Stimulated activated effector memory CD8-positive, alpha-beta T cell treated with anti-CD3 and anti-CD28 coated beads, Interleukin-12 subunit alpha, Interleukin-12 subunit beta, amount 100 ng/mL, for 72 hours (primary cell): Measurements from ENCODE around the gene CNTFR.
A peak's percentile ranks its signal among the peaks of the same experiment; 100 is the strongest.
"Not testable (repeated sequence)": the region's sequence is repeated elsewhere in the genome, so short reads cannot be mapped to it uniquely, and the experiment has no call there.

Source experiments
- ATAC-seq: fragments of 150-1000 bp; cut with Tn5 transposase; 2 replicates; pipeline ENCODE4 v1.10.0; 2021
- DNase-seq, 2 donors: peaks; one replicate each; pipeline ENCODE4 v3.0.0; 2021 to 2022; ENCODE audit warnings: low spot score in 2 of 2
- H3K27ac Mint-ChIP-seq: one replicate; pipeline ENCODE4 v1.8.0; 2022; ENCODE audit warnings: mild to moderate bottlenecking, mixed read lengths
- H3K36me3 Mint-ChIP-seq: one replicate; pipeline ENCODE4 v1.8.0; 2022; ENCODE audit warnings: mild to moderate bottlenecking, mixed read lengths
- H3K4me1 Mint-ChIP-seq: one replicate; pipeline ENCODE4 v1.8.0; 2022; ENCODE audit warnings: mixed read lengths
- H3K4me3 Mint-ChIP-seq: one replicate; pipeline ENCODE4 v1.8.0; 2022; ENCODE audit warnings: mild to moderate bottlenecking, mixed read lengths
- H3K9me3 Mint-ChIP-seq: one replicate; pipeline ENCODE4 v1.8.0; 2022; ENCODE audit warnings: mixed read lengths

The CNTFR gene, protein sequence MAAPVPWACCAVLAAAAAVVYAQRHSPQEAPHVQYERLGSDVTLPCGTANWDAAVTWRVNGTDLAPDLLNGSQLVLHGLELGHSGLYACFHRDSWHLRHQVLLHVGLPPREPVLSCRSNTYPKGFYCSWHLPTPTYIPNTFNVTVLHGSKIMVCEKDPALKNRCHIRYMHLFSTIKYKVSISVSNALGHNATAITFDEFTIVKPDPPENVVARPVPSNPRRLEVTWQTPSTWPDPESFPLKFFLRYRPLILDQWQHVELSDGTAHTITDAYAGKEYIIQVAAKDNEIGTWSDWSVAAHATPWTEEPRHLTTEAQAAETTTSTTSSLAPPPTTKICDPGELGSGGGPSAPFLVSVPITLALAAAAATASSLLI

DNA sequence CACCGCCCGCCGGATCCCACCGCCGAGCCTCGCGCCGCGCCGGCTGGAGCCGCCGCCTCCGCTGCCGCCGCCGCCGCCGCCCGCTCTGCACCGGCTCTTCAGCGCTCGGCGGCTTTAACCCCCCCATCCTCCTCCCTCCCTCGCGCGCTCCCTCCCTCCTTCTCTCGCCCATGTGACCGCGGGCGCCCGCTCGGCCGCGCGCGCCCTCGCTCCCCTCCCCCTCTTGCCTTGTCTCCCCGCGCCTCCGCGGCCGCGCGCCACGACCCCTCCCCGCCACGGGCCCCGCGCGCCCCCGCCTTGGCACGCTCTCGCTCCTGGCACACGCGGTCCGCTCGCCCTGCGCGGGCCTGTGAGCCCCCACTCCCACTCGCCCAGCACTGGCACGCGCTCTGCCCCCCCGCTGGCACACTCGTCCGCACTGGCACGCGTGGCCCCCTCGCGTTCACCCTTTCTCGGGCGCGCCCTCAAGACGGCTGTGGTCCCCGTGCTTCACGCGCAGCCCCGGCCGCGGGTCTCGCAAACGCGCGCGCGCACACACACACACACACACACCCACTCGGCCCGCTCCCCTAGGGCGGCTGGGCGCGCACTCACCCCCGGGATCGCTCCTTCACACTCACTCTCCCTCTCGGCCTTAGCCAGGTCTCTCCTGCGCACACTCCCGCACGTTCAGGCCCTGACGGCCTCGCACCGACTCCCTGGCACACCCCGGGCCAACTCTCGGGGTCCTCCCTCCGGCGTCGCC is at the start of gene CNTFR:
Gene CNTFR, minus strand, starts transcription at position 89 of the 745 bp plus-strand sequence. CDS start 20,743 bp downstream, outside the sequence.
- no peak for DNase-seq
- Mint-ChIP-seq H3K36me3 (no peaks in the 10 kb centered on the region), H3K27ac (no peak within 1 kb of the TSS), H3K4me3 (peak within 1 kb of the TSS; percentile 73), H3K9me3 (no peaks in the 10 kb centered on the region), H3K4me1 (peaks cover 33% of the 10 kb centered on the region)
- ATAC-seq, result peak; percentile 9

DNA sequence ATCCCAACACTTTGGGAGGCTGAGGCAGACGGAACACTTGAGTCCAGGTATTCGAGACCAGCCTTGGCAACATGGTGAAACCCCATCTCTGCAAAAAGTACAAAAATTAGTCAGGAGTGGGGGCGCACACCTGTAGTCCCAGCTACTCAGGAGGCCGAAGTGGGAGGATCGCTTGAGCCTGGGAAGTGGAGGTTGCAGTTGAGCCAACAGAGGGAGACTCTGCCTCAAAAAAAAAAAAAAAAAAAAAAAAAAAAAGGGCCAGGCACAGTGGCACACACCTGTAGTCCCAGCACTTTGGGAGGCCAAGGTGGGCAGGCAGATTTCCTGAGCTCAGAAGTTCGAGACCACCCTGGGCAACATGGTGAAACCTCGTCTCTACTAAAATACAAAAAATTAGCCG is 49.8 kb upstream of the CNTFR start:
- H3K27ac Mint-ChIP-seq, ATAC-seq, H3K9me3 Mint-ChIP-seq, H3K4me3 Mint-ChIP-seq, DNase-seq: not testable (repeated sequence)
- Mint-ChIP-seq H3K4me1 (peaks cover 40% of the 10 kb centered on the region), H3K36me3 (peaks cover 17% of the 10 kb centered on the region)

DNA sequence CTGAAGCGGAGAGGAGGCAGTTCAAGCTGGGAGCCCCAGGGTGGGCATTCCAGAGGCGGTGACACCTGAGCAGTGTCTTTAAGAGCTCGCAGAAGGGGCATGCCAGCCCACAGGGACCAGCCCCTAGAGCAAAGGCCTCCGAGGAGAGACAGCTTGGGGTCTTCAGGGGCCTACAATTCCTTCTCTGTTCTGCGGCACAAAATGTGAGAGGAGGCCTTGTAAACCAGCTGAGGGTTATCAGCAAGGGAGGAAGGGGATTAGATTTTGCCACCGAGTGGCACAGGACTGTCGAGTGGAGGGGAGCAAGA is 48.6 kb upstream of the CNTFR start:
- Mint-ChIP-seq H3K27ac (peak overlapping the region; percentile 97), H3K4me3 (peak overlapping the region; percentile 89), H3K36me3 (peaks cover 22% of the 10 kb centered on the region), H3K4me1 (peaks cover 47% of the 10 kb centered on the region), H3K9me3 (no peaks in the 10 kb centered on the region)
- no peak for DNase-seq
- ATAC-seq, result no peak

DNA sequence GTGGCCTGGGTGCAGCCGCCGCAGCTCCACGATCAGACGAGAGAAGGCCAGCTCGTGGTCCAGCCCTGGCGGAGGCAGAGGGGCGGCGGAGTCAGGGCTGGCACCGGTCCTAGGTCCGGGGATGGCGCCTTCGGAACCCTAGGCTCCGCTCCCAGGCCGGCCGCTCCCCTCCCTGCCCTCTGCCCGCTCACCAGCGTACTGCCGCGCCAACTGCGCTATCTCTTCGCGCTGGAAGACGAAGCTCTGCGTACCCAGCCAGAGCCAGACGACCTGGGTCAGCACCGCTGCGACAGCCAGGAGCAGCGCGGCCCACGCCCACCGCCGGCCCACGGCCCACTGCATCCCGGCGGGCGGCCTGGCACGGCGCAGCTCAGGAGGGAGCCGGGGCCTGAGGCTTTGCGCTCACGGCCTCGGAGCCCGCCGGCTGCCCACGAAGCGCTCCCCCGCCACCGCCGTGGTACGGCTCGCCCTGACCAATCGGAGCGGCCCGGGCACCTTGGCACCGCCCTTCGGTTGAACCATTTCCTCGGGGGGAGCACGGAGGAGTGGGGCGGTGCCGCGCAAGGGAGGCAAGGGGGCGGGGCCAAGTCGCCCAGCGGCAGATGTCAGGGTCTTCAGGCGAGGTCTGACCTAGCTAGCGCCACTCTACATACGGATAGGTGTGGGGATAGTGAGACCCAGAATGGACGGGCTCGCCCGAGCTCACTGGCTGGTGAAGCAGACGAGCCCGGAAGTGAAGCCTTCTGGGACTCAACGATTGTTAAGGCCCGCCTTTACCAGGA is 48.0 kb upstream of the CNTFR start, which contains the start of gene SIGMAR1:
Gene SIGMAR1, minus strand, starts transcription at position 432 of the 782 bp plus-strand sequence. Its CDS starts 90 bp downstream, at position 342.
- peak within 1 kb of the TSS; percentile 89 for H3K4me3 Mint-ChIP-seq
- DNase-seq, result peak; percentile 97 to 98
- H3K9me3 Mint-ChIP-seq, result no peaks in the 10 kb centered on the region
- peaks cover 22% of the 10 kb centered on the region for H3K36me3 Mint-ChIP-seq
- peak within 1 kb of the TSS; percentile 97 for H3K27ac Mint-ChIP-seq
- ATAC-seq, result peak; percentile 95
- peaks cover 47% of the 10 kb centered on the region for H3K4me1 Mint-ChIP-seq

DNA sequence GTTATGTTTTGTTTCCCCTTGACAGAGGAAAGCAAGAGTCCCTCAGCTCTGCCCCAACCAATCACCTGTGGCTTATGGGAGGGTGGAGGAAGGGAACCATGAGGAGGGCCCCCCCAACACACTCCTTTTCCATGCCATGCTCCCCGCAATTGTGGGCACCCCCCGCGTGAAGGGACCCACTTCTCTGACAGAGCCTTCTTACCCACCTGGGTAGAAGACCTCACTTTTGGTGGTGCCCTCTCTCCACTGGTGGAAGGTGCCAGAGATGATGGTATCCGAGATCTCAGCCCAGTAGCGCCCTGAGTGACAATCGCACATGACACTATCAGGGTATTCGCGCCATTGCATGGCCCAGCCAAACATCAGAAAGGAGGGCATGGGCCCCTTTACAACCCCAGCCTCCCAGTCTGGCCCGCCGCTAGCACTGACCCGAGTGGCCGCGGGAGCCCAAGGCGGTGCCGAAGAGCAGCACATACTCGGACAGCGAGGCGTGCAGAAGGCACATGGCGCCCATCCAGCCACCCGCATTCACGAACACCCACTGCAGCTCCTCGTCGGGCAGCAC is 47.3 kb upstream of the CNTFR start:
- peak overlapping the region; percentile 97 for H3K27ac Mint-ChIP-seq
- DNase-seq, result peak; percentile 22 to 68
- peak; percentile 41 for ATAC-seq
- H3K9me3 Mint-ChIP-seq, result no peaks in the 10 kb centered on the region
- H3K36me3 Mint-ChIP-seq, result peaks cover 22% of the 10 kb centered on the region
- peaks cover 47% of the 10 kb centered on the region for H3K4me1 Mint-ChIP-seq
- peak overlapping the region; percentile 89 for H3K4me3 Mint-ChIP-seq

DNA sequence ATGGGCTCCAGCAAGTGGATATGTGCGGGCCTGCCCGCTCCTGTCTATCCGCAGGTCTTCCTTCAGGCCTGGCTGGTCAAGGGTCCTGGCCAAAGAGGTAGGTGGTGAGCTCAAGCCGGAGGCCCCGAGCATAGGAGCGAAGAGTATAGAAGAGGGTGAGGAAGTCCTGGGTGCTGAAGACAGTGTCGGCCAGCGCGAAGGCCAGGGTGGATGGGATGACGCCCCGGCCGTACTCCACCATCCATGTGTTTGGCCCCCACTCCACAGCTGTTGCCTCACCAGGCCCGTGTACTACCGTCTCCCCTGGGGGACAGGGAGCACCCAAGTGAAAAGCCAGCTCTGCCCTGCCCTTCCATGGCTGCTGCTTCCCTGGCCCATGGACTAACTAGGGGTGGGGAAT is 46.0 kb upstream of the CNTFR start:
- no peak for ATAC-seq
- Mint-ChIP-seq H3K9me3 (no peaks in the 10 kb centered on the region), H3K27ac (peak overlapping the region; percentile 48), H3K4me3 (peak overlapping the region; percentile 89), H3K36me3 (peaks cover 22% of the 10 kb centered on the region), H3K4me1 (peaks cover 41% of the 10 kb centered on the region)
- no peak for DNase-seq

DNA sequence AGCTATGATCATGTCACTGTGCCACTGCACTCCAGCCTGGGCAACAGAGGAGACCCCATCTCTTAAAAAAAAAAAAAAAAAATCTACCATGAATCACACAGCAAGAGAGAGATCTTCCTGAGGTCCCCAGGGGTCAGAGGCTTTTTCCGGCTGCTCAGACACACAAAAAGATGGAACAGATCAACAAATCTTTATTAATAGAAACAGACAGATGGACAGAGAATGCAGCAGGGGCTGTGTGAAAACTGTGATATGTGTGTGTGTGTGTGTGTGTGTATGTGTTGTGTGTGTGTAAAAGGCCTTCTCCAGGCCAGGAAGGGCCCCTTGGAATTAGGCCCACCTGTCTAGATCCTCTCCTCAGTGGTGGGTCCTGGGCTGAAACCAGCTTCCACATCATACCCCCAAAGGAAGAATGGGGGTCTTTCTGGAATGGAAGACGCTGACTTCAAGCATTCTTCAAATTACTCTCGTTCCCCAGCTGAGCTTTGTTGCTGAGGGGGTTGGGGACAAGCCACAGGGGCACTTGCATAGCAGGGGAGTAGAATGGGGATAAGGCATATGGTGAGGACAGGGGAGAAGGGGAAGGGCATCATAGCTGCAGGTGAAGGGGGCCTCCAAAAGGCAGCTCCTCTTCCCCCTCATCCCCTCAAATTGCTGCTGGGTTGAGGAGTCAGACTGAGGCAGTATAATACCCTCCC is 45.2 kb upstream of the CNTFR start:
- DNase-seq, result no peak
- no peaks in the 10 kb centered on the region for H3K9me3 Mint-ChIP-seq
- peak overlapping the region; percentile 89 for H3K4me3 Mint-ChIP-seq
- peaks cover 22% of the 10 kb centered on the region for H3K36me3 Mint-ChIP-seq
- no peak for ATAC-seq
- peak overlapping the region; percentile 48 for H3K27ac Mint-ChIP-seq
- peaks cover 41% of the 10 kb centered on the region for H3K4me1 Mint-ChIP-seq

DNA sequence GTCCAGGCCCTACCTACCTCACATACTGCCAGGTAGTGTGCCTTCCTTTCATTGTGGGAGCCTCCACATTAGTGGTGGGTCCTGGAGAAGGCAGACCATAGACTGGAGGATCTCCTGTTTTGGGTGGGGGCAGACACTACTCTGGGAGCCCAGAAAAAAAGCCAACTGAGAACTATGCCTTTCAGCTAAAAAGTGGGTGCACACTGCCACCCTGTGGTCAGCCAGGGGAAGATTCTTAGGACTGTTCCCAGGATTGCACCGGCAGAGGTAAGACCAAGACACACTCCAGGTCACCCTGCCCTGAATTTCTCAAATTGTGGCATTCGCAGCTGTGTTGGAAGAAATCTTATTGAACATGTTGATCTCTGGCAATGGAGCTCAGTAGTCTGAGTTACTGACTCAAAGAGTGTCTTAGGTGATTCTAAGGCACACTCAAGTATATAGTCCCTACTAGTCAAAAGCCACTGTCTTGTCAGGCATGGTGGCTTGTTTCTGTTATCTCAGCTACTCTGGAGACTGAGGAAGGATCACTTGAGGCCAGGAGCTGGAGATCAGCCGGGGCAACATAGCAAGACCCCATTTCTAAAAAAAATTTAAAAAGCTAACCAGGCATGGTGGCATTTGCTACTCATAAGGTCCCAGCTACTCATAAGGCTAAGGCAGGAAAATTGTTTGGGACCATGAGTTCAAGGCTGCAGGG is 44.5 kb upstream of the CNTFR start:
- Mint-ChIP-seq H3K4me3 (no peak overlapping the region), H3K9me3 (no peaks in the 10 kb centered on the region), H3K36me3 (peaks cover 22% of the 10 kb centered on the region), H3K27ac (no peak overlapping the region), H3K4me1 (peaks cover 48% of the 10 kb centered on the region)
- peak; percentile 44 for ATAC-seq
- peak; percentile 67 to 83 for DNase-seq

DNA sequence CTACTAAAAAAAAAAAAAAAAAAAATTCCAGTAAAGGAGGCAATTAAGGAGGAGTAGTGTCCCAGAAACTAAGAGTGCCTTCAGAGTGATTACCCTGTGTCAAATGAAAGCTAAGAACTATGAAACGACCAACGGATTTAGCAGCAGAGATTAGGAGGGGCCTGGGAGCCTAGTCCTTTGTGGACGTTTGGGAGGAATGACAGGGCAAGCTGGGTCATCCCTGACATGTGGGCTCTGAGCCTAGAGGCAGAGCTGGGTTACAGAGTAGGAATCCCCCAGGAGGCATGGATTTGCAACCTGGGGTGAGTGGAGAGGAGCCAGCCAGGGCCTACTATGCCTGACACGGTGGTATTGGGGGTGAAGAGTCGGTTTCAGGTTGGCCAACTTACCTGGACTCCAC is 43.6 kb upstream of the CNTFR start:
- ATAC-seq (no peak), DNase-seq (no peak)
- no peaks in the 10 kb centered on the region for H3K9me3 Mint-ChIP-seq
- no peak overlapping the region for H3K4me3 Mint-ChIP-seq
- peaks cover 47% of the 10 kb centered on the region for H3K4me1 Mint-ChIP-seq
- H3K27ac Mint-ChIP-seq, result no peak overlapping the region
- peaks cover 22% of the 10 kb centered on the region for H3K36me3 Mint-ChIP-seq

DNA sequence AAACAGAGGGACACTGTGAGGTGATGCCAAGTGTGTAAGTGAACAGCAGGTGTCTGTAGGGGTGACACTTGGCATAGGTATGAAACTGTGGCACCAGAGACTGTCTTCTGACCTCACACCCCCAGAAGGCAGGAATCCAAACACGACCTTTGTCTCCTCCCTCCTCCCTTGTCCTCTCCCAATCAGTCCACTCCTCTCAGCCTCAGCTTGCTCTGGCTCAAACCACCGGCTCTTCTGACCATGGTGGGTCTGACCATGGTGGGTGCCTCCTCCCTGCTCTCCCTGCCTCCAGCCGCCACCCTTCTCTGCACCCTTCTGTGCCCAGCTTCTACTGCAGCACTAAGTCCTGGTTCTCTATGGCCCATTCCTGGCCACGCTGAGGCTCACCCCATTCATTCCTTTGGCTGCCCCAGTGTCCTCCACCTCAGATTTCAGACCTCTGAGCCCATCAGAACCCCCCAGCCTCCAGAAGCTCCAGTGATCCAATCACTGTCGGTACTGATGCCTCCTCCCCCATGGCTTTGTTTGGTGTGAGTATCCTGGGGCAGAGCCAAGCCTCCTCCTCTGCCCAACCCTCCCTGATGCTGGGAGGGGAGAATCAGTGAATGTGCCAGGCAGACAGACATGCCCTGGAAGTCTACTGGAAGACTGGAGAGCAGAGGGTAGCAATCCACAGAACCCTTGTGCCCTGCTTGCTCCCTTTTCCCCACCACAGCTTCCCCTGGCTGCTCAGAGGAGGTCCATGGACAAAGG is 41.1 kb upstream of the CNTFR start:
- Mint-ChIP-seq H3K9me3 (no peaks in the 10 kb centered on the region), H3K4me3 (peak overlapping the region; percentile 64)
- DNase-seq, result no peak

DNA sequence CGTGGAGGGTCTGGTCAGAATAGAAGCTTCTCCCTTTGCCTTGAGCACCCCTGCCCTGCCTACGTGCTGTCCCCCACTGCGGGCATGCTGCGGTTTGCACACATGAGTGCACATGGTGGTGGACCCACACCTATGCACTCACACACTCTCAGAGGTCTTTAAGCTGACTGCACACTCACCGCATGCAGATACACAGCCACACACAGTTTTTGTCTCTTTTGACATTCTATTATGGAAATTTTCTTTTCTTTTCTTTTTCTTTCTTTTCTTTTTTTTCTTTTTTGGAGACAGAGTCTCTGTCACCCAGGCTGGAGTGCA is 39.9 kb upstream of the CNTFR start:
- Mint-ChIP-seq H3K9me3 (no peaks in the 10 kb centered on the region), H3K36me3 (peaks cover 6% of the 10 kb centered on the region), H3K4me3 (peak overlapping the region; percentile 64), H3K4me1 (peaks cover 25% of the 10 kb centered on the region), H3K27ac (no peak overlapping the region)
- ATAC-seq, result no peak
- no peak for DNase-seq

More for the DNA sequence above, 41.1 kb upstream of the CNTFR start:
- ATAC-seq, result no peak
- Mint-ChIP-seq H3K4me1 (peaks cover 35% of the 10 kb centered on the region), H3K36me3 (peaks cover 11% of the 10 kb centered on the region), H3K27ac (no peak overlapping the region)

DNA sequence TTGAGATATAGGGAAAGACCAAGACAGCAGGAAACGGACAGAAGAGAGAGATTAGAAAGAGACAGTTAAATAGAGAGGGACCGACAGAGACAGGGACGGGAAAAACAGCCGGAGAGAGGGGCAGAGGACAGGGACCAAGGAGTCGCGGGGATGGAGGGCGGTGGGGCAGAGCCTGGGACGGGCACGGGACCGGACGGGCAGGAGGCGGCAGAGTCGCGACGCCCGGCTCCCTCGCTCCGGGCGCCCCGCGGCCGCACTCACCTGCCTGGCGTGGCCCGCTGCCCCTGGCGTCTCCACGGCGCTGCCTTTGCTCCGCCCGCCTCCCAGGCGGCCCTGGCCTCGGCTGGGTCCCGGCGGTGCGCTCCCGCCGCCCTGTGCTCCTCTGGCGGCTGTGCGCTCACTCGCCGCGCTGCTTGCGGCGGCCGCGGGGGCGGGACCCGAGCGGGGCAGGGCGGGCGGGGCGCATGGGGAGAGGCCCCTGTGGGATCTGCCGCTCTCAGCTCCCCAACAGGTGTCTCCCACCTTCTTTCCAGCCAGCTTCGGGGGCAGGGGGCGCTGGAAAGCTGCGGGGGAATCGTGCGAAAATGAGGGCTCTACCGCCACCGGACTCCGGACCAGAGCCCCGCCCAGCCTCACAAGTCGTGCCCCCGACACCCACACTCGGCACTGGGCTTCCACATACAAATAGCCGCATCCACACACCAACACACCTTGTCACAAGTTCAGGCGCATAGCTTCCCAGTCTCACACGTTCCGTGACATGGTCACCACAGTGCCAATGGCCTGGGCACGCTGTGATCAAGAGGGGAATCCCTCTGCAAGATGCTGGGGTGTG is 39.3 kb upstream of the CNTFR start, which contains the start of gene ARID3C:
Gene ARID3C, minus strand, starts transcription at position 411 of the 835 bp plus-strand sequence. CDS start 1,052 bp downstream, outside the sequence.
- Mint-ChIP-seq H3K36me3 (peaks cover under 1% of the 10 kb centered on the region), H3K27ac (no peak within 1 kb of the TSS), H3K4me3 (peak within 1 kb of the TSS; percentile 64), H3K9me3 (no peaks in the 10 kb centered on the region), H3K4me1 (peaks cover 24% of the 10 kb centered on the region)
- ATAC-seq (peak; percentile 84), DNase-seq (peak in 1 of 2 donors; percentile 56)
